Hepatocyte (in vitro differentiated cells): ENCODE data around the gene PLBD1. TPM values are rescaled to one million over a fixed set of nuclear protein-coding genes. Genes with fewer than 3 reads are reported as not detected.

Source experiments
- DNase-seq: peaks from one replicate; pipeline ENCODE4 v3.0.0-alpha.2; 2016; ENCODE audit warnings: low spot score
- H2AFZ ChIP-seq: fragments of 200-600 bp; sonication (generic); 2 replicates; pipeline ENCODE4 v1.6.0; 2016; ENCODE audit warnings: antibody characterized with exemption, mild to moderate bottlenecking
- H3K27ac ChIP-seq: fragments of 200-600 bp; sonication (generic); 2 replicates; pipeline ENCODE4 v1.5.1; 2016; ENCODE audit warnings: mild to moderate bottlenecking
- H3K27me3 ChIP-seq: fragments of 200-600 bp; sonication (generic); 2 replicates; pipeline ENCODE4 v1.6.1; 2016
- H3K36me3 ChIP-seq: fragments of 200-600 bp; sonication (generic); replicated peaks from 2 replicates; pipeline ENCODE4 v1.5.1; 2016; ENCODE audit warnings: low read depth; ENCODE audit not compliant: insufficient read depth
- H3K4me1 ChIP-seq: fragments of 200-600 bp; sonication (generic); 2 replicates; pipeline ENCODE4 v1.5.1; 2016; ENCODE audit warnings: mild to moderate bottlenecking, moderate library complexity; ENCODE audit not compliant: insufficient read depth
- H3K4me2 ChIP-seq: fragments of 200-600 bp; sonication (generic); 2 replicates; pipeline ENCODE4 v1.6.0; 2016
- H3K4me3 ChIP-seq: fragments of 200-600 bp; sonication (generic); 2 replicates; pipeline ENCODE4 v1.5.1; 2016; ENCODE audit warnings: mild to moderate bottlenecking
- H3K79me2 ChIP-seq: fragments of 200-600 bp; sonication (generic); 2 replicates; pipeline ENCODE4 v1.6.0; 2017; ENCODE audit warnings: mild to moderate bottlenecking
- H3K9me2 ChIP-seq: fragments of 200-600 bp; sonication (generic); replicated peaks from 2 replicates; pipeline ENCODE4 v1.6.0; 2017; ENCODE audit warnings: mild to moderate bottlenecking; ENCODE audit not compliant: insufficient read depth
- H3K9me3 ChIP-seq: fragments of 200-600 bp; sonication (generic); 2 replicates; pipeline ENCODE4 v1.5.1; 2016; ENCODE audit warnings: low read depth, mild to moderate bottlenecking
- H4K20me1 ChIP-seq: fragments of 200-600 bp; sonication (generic); 2 replicates; pipeline ENCODE4 v1.6.0; 2016; ENCODE audit warnings: mild to moderate bottlenecking; ENCODE audit not compliant: insufficient read depth, poor library complexity, severe bottlenecking
- EZH2 ChIP-seq: fragments of 200-600 bp; sonication (generic); IDR thresholded peaks from 2 replicates; pipeline ENCODE4 v1.6.1; 2016; ENCODE audit warnings: antibody characterized with exemption, mild to moderate bottlenecking, borderline replicate concordance
- EZH2phosphoT487 ChIP-seq: fragments of 200-600 bp; sonication (generic); IDR thresholded peaks from one replicate; pipeline ENCODE4 v1.6.1; 2018; ENCODE audit warnings: antibody characterized with exemption, mild to moderate bottlenecking, low read depth, moderate library complexity; ENCODE audit not compliant: unreplicated experiment, severe bottlenecking
- WGBS: methylation state at CpG from one replicate; pipeline ENCODE4 v1.1.6; 2016; ENCODE audit warnings: low lambda C conversion rate; ENCODE audit errors: missing lambda C conversion rate; 5-methylcytosine and 5-hydroxymethylcytosine counted together
- polyA plus RNA-seq: library from polyadenylated mRNA; unstranded; fragments of >200 nt; fragmentation: Nextera tagmentation; extraction: Ambion mirVana; gene quantifications from 2 replicates; pipeline ENCODE4 v1.2.1, GENCODE V29; 2016
- total RNA-seq: library from RNA; depleted of rRNA; stranded (reverse); fragments of >200 nt; gene quantifications from 2 replicates; pipeline ENCODE4 v1.2.3, GENCODE V29; 2014
- TF ChIP-seq, protein P1 (sequence below): fragments of 200-600 bp; sonication (generic); IDR thresholded peaks from 2 replicates; pipeline ENCODE4 v1.5.1; 2016; ENCODE audit warnings: antibody characterized with exemption, mild to moderate bottlenecking; ENCODE audit not compliant: poor library complexity

Gene PLBD1
- total and polyA plus RNA-seq, 2 experiments from 2014 or later: 18.6 to 19.1 TPM

- no peaks in the 10 kb centered on the region for H3K9me2 ChIP-seq
- H3K4me3 ChIP-seq: no peak overlapping the region
- 79% methylated on average over 8 of the region's 8 CpGs for WGBS
- no peak overlapping the region for H3K27ac ChIP-seq
- no peaks in the 10 kb centered on the region for H4K20me1 ChIP-seq
- H3K4me1 ChIP-seq: peaks cover 10% of the 10 kb centered on the region
- H3K36me3 ChIP-seq: no peaks in the 10 kb centered on the region
- H3K27me3 ChIP-seq: no peaks in the 10 kb centered on the region
- no peak overlapping the region for H2AFZ ChIP-seq
- no peaks in the 10 kb centered on the region for H3K79me2 ChIP-seq
- TF ChIP-seq, protein P1, sequence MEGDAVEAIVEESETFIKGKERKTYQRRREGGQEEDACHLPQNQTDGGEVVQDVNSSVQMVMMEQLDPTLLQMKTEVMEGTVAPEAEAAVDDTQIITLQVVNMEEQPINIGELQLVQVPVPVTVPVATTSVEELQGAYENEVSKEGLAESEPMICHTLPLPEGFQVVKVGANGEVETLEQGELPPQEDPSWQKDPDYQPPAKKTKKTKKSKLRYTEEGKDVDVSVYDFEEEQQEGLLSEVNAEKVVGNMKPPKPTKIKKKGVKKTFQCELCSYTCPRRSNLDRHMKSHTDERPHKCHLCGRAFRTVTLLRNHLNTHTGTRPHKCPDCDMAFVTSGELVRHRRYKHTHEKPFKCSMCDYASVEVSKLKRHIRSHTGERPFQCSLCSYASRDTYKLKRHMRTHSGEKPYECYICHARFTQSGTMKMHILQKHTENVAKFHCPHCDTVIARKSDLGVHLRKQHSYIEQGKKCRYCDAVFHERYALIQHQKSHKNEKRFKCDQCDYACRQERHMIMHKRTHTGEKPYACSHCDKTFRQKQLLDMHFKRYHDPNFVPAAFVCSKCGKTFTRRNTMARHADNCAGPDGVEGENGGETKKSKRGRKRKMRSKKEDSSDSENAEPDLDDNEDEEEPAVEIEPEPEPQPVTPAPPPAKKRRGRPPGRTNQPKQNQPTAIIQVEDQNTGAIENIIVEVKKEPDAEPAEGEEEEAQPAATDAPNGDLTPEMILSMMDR: no peak
- no peak for TF ChIP-seq EZH2
- no peak for TF ChIP-seq EZH2phosphoT487
- no peak for DNase-seq
- H3K4me2 ChIP-seq: no peak overlapping the region
- H3K9me3 ChIP-seq: no peaks in the 10 kb centered on the region
Measured at GRCh38 chr12:14557966-14558365, 9.7 kb downstream of the PLBD1 start.

GRCh38 chr12:14554281-14555007 lies 13.2 kb downstream of the PLBD1 start:
- Histone ChIP-seq H3K36me3 (no peaks in the 10 kb centered on the region), H3K4me3 (no peak overlapping the region), H3K4me1 (peaks cover 10% of the 10 kb centered on the region), H3K27ac (peak overlapping the region; percentile 76), H3K27me3 (no peaks in the 10 kb centered on the region), H3K4me2 (no peak overlapping the region), H2AFZ (peak overlapping the region; percentile 5), H3K9me3 (no peaks in the 10 kb centered on the region), H3K79me2 (no peaks in the 10 kb centered on the region), H4K20me1 (no peaks in the 10 kb centered on the region), H3K9me2 (no peaks in the 10 kb centered on the region)
- no peak for TF ChIP-seq EZH2
- TF ChIP-seq, protein P1: no peak
- no peak for TF ChIP-seq EZH2phosphoT487
- DNase-seq: peak; percentile 78
- WGBS: 64% methylated on average over 9 of the region's 9 CpGs

GRCh38 chr12:14548609-14549008 lies 19.1 kb downstream of the PLBD1 start:
- H3K4me3 ChIP-seq: no peak overlapping the region
- H4K20me1 ChIP-seq: no peaks in the 10 kb centered on the region
- no peaks in the 10 kb centered on the region for H3K4me1 ChIP-seq
- 93% methylated on average over 6 of the region's 6 CpGs for WGBS
- DNase-seq: no peak
- H3K27ac ChIP-seq: no peak overlapping the region
- no peak overlapping the region for H3K4me2 ChIP-seq
- H3K36me3 ChIP-seq: no peaks in the 10 kb centered on the region
- no peak overlapping the region for H2AFZ ChIP-seq
- TF ChIP-seq EZH2 (no peak), EZH2phosphoT487 (no peak)
- TF ChIP-seq, protein P1: no peak
- H3K79me2 ChIP-seq: no peaks in the 10 kb centered on the region
- no peaks in the 10 kb centered on the region for H3K27me3 ChIP-seq
- H3K9me2 ChIP-seq: no peaks in the 10 kb centered on the region
- H3K9me3 ChIP-seq: no peaks in the 10 kb centered on the region

DNA sequence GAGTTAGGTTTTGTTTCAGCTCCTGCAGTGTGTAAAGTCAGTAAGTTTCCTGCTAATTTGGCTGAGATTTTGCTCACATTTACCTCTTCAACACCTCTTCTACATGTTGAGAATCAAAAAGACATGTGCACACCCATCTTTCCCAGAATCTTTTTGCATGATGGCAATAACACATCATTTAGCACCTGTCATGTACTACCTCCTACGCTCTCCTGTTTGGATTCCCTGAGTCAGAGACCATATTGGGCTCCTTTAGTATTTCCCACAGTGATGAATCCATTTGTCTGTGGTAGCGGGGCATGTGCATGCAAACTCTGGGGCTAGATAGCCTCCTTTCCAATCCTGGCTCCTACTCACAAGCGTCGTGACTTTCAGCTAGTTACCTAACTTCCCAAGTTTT lies 20.1 kb downstream of the PLBD1 start:
- no peaks in the 10 kb centered on the region for H3K36me3 ChIP-seq
- no peaks in the 10 kb centered on the region for H3K27me3 ChIP-seq
- H4K20me1 ChIP-seq: no peaks in the 10 kb centered on the region
- H3K4me2 ChIP-seq: no peak overlapping the region
- H3K9me2 ChIP-seq: no peaks in the 10 kb centered on the region
- H3K9me3 ChIP-seq: no peaks in the 10 kb centered on the region
- H3K27ac ChIP-seq: no peak overlapping the region
- H3K79me2 ChIP-seq: no peaks in the 10 kb centered on the region
- no peak for DNase-seq
- H2AFZ ChIP-seq: no peak overlapping the region
- no peak overlapping the region for H3K4me3 ChIP-seq
- TF ChIP-seq EZH2 (no peak), EZH2phosphoT487 (no peak)
- TF ChIP-seq, protein P1: no peak
- 96% methylated on average over 4 of the region's 4 CpGs for WGBS
- no peaks in the 10 kb centered on the region for H3K4me1 ChIP-seq
